ENCODE data around the gene ZMYND10.

DNA sequence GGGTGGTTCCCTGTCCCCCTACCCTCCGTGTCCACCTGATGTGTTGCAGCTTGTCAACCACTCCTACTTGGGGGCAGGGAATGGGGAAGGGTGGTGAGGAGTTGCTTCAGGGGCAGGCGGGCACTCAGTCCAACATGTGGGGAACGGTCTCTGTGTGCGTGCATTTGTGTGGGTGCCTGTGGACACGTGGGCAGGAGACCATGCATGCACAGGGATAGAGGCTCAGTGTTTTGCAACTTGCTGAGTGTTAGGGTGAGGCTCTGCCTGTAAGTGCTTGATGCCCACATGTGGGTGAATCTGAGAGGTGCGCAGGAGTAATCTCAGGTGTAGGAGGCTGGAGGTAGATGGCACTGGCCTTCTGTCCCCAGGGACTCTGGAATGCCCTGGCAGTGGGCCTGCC lies 38.2 kb upstream of the ZMYND10 start:
- no peak for TF ChIP-seq JUNB (IDR thresholded peaks at IDR 0.05; ENCODE audit: unreplicated experiment)
- no peak for TF ChIP-seq POLR2AphosphoS5 (IDR thresholded peaks at IDR 0.05; ENCODE audit: low read depth)
- no peak for TF ChIP-seq EZH2phosphoT487 (IDR thresholded peaks at IDR 0.05; ENCODE audit: unreplicated experiment)
- no peak for TF ChIP-seq STAT1 (IDR thresholded peaks at IDR 0.05; ENCODE audit: unreplicated experiment)

Data from GM23338 (cell line).